Subcutaneous adipose tissue (tissue), 4 donors: ENCODE data around the gene ACOT12. TPM values are rescaled to one million over a fixed set of nuclear protein-coding genes. Genes with fewer than 3 reads are reported as not detected.

ENCODE experiments used
- total RNA-seq, 4 donors: library from RNA; depleted of rRNA; stranded (reverse); fragments of >200 nt; gene quantifications; one replicate each; pipeline ENCODE4 v1.1.0, GENCODE V29; 2016
- TF ChIP-seq, protein P1 (sequence below): fragments of 450-650 bp; IDR thresholded peaks from one replicate; pipeline ENCODE4 v1.5.1; 2016; ENCODE audit warnings: low read depth, mild to moderate bottlenecking, control low read depth, antibody characterized with exemption, moderate library complexity

ACOT12 gene
- total RNA-seq, 4 donors from 2014 or later = not detected

DNA sequence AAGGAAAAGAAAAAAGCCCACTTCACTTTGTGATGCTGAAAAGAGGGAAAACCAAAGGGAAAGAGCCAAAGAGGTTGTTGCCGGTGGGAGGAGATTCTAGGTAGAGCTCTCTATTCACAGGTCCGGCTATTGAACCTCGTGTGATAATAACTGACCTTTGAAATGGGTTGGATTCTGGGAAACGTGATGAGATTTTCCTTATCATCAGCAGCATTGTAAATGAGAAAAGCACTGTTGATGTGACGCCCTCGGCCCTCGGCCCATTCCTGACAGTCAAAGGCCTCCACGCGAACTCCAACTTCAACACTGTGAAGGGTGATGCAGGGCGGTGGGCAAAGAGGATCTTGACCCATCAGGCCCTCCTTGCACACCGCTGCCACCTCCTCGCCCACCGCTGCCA is 49.2 kb downstream of the ACOT12 start:
- TF ChIP-seq, protein P1, sequence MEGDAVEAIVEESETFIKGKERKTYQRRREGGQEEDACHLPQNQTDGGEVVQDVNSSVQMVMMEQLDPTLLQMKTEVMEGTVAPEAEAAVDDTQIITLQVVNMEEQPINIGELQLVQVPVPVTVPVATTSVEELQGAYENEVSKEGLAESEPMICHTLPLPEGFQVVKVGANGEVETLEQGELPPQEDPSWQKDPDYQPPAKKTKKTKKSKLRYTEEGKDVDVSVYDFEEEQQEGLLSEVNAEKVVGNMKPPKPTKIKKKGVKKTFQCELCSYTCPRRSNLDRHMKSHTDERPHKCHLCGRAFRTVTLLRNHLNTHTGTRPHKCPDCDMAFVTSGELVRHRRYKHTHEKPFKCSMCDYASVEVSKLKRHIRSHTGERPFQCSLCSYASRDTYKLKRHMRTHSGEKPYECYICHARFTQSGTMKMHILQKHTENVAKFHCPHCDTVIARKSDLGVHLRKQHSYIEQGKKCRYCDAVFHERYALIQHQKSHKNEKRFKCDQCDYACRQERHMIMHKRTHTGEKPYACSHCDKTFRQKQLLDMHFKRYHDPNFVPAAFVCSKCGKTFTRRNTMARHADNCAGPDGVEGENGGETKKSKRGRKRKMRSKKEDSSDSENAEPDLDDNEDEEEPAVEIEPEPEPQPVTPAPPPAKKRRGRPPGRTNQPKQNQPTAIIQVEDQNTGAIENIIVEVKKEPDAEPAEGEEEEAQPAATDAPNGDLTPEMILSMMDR = no peak

DNA sequence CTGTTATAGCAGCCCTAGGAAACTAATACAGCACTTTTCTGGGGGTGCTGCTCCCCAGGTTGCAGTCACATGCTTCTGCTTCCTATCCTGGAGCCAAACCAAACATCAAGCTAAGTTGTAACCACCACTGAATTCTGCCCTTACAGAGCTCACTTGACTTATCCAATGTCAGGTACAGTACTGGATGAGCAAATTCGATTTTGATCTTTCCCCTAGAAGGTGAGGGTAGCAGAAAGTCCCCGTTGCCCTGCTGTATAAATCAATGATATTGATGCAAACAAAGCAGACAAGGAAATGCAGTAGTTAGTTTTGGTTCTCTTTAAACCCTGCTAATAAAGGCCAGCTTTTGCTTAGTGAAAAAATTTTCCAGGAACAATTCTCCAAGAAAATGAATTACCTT is 56.1 kb downstream of the ACOT12 start:
- TF ChIP-seq, protein P1 = no peak

DNA sequence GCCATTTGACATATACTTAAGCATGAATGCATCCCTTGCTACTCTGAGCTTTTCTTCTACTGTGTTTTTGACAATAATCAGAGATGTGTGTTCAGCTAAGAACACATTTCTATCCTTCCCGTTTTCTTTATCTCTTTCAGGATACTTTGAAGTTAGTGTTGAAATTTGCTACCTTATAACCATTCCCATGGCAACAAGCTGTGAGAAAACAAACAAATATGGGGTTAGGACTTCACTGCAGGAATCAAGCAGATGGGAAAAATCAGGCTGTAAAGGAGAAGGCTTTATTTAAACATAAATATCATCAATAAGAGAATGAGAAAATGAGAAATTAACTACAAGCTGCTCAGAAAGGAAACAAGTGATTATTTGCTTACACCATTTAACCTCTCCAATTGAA is 57.4 kb downstream of the ACOT12 start:
- TF ChIP-seq, protein P1 = no peak

DNA sequence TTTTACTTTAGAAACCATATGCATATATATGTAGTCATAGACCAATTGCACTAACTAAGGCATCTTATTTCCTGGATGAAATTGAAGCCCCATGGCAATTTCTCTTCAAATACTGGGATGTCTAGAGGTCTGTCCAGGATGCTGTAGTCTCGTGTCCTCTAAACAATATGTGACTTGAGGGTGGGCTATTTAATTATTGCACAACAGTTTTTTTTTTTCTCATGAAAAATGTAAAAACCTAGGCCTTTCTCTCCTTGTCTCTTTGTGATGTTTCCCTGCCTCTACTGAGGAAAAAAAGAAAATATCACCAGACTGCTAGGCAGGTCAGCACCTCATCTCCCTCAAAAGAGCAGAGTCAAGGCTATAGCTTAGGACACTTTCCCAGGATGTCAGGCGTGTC is 58.0 kb downstream of the ACOT12 start:
- TF ChIP-seq, protein P1 = no peak

DNA sequence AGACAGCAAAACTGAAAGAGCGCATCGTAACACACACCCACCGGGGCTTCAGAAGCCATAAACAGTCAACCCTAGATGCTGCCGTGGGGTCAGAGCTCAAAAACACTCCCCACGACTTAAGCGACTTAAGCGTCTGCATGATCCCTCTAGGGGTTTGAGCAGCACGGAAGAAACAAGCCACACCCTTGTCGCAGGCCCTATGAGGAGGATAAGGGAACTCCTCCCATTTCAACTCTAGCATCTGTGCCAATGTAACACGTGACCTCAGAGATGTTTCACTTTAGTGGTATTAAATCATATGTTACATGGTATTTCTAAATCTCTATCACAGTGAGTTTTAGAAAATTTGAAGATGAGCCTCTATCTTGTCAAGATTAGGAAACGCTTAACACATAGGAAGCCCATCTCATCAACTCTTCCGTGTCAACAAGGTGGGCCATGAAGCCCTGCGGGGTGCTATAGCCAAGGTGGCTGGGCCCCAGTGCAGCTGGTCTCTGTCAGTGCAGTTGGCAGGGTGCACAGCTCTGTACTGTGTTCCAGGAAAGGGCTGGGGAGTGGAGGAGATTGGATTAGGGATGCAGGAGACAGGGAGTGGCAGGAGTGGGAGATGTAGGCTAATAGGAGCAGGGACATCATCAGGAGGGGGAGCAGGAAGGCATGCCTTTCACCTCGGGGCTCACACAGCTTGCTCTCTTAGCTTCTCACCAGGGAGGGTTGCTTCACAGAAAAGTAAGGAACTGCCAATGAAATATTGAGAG is 59.5 kb downstream of the ACOT12 start:
- TF ChIP-seq, protein P1 = no peak

DNA sequence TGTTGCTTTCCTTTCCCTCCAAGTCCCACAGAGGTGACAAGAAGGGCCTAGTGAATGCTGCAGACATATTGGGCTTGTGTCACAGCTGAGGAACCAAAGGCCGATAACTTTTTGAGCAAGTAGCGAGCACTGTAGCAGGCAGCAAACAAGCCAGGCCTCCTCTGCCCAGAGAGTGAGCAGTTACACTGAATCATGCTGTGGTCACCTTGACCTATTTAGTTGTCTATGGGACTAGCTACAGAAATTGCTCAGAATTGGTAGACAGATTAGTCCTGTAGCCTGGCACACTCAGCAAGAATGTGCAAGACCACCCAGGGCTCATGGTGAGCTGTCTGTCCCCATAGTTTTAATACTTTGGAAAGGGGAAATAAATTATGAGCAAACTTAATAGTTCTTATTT is 67.4 kb downstream of the ACOT12 start:
- TF ChIP-seq, protein P1 = no peak

DNA sequence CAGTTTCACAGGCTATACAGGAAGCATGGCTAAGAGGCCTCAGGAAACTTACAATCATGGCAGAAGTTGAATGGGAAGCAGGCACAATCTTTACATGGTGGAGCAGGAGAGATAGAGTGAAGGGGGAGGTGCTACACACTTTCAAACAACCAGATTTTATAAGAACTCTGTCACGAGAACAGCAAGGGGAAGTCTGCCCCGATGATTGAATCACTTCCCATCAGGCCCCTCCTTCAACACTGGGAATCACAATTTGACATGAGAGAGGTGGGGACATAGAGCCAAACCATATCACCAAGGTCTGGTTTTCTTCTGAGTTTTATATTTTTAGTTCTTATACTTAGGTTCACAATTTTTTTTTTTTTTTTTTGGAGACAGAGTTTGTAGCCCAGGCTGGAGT is 76.4 kb downstream of the ACOT12 start:
- TF ChIP-seq, protein P1 = no peak
